GM12892 (cell line): ENCODE results near the gene RFTN1.
A peak's percentile ranks its signal among the peaks of the same experiment; 100 is the strongest.

Experiments
- POLR2A ChIP-seq: IDR thresholded peaks from 2 replicates; pipeline ENCODE4 v1.6.1; 2011; ENCODE audit warnings: low read depth, low read length, control low read depth
- TAF1 ChIP-seq: IDR thresholded peaks from 2 replicates; pipeline ENCODE4 v1.6.1; 2011; ENCODE audit warnings: low read depth, mild to moderate bottlenecking, control low read depth, low read length, borderline replicate concordance

DNA sequence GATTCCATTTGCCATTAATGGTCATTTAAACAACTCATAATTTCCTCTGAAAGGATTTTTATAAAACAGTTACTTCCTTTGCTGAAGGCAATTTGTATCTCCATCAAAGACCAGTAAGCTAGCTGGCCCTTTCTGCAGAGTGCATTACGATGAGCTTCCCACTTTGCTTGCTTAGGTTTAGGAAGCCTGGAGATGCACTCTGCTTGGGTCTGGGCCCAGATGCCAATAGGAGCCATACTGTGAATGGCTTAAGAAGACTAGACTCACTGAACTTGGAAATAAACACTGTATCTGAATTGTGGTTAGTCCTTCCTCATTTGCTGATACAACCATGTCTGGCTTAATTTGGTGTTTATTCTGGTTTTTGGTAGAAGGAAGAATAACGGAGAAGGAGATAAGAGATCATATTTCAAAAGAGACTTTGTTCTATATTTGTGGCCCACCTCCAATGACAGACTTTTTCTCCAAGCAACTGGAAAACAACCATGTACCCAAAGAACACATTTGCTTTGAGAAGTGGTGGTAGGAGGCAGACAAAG is 210.4 kb downstream of the RFTN1 start:
- TF ChIP-seq POLR2A = peak; percentile 31; the same call in 1 of the 2 replicates
- no peak for TF ChIP-seq TAF1
